HEK293 (cell line): ENCODE results near the gene SULT1B1.

Source experiments
- KLF9 ChIP-seq: fragments of 450-650 bp; formaldehyde crosslinking; IDR thresholded peaks from 2 replicates; pipeline ENCODE4 v1.5.1; 2016; ENCODE audit warnings: missing biosample characterization, missing genetic modification characterization, low read depth
- TCF7L2 ChIP-seq: IDR thresholded peaks from 2 replicates; pipeline ENCODE4 v1.6.1; 2011; ENCODE audit warnings: low read depth, mild to moderate bottlenecking, inconsistent platforms, low read length, moderate library complexity, borderline replicate concordance
- ZNF114 ChIP-seq: fragments of 450-650 bp; formaldehyde crosslinking; IDR thresholded peaks from 2 replicates; pipeline ENCODE4 v1.5.0; 2017; ENCODE audit warnings: missing biosample characterization, missing genetic modification characterization
- ZNF16 ChIP-seq: fragments of 450-650 bp; formaldehyde crosslinking; IDR thresholded peaks from 2 replicates; pipeline ENCODE4 v1.5.1; 2016; ENCODE audit warnings: low read depth, missing biosample characterization, missing genetic modification characterization
- ZNF391 ChIP-seq: fragments of 450-650 bp; formaldehyde crosslinking; IDR thresholded peaks from 2 replicates; pipeline ENCODE4 v1.5.1; 2016; ENCODE audit warnings: low read depth, missing biosample characterization, missing genetic modification characterization, borderline replicate concordance
- ZNF555 ChIP-seq: fragments of 450-650 bp; formaldehyde crosslinking; conservative IDR thresholded peaks from 2 replicates; pipeline ENCODE4 v1.5.1; 2017; ENCODE audit warnings: missing biosample characterization, mild to moderate bottlenecking, missing genetic modification characterization, inconsistent platforms
- ZNF558 ChIP-seq: fragments of 450-650 bp; formaldehyde crosslinking; IDR thresholded peaks from 2 replicates; pipeline ENCODE4 v1.5.1; 2016; ENCODE audit warnings: missing biosample characterization, missing genetic modification characterization
- TF ChIP-seq, protein P1 (sequence below): fragments of 450-650 bp; formaldehyde crosslinking; IDR thresholded peaks from 2 replicates; pipeline ENCODE4 v1.5.1; 2016; ENCODE audit warnings: missing biosample characterization, missing genetic modification characterization, borderline replicate concordance
- TF ChIP-seq, protein P2 (sequence below): fragments of 450-650 bp; formaldehyde crosslinking; IDR thresholded peaks from 2 replicates; pipeline ENCODE4 v1.5.0; 2017; ENCODE audit warnings: missing biosample characterization, missing genetic modification characterization, borderline replicate concordance
- TF ChIP-seq, protein P3 (sequence below): fragments of 450-650 bp; formaldehyde crosslinking; IDR thresholded peaks from 2 replicates; pipeline ENCODE4 v1.5.1; 2016; ENCODE audit warnings: missing biosample characterization, missing genetic modification characterization

DNA sequence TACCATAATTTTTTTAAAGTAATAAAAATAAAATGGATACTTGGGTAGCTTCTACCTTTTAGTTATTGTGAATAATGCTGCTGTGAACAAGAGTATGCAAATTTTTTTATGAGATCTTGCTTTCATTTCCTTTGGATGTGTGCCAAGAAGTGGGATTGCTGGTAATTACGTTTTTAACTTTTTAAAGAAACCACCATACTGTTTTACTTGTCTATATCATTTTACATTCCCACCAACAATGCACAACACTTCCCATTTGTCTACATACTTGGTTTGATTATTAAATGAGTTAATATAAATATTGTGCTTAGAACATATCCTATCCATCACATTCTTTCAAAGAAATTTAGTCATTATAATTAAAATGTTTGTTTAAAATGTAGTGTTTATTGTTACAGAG lies 3.9 kb upstream of the SULT1B1 start:
- TF ChIP-seq, protein P1, sequence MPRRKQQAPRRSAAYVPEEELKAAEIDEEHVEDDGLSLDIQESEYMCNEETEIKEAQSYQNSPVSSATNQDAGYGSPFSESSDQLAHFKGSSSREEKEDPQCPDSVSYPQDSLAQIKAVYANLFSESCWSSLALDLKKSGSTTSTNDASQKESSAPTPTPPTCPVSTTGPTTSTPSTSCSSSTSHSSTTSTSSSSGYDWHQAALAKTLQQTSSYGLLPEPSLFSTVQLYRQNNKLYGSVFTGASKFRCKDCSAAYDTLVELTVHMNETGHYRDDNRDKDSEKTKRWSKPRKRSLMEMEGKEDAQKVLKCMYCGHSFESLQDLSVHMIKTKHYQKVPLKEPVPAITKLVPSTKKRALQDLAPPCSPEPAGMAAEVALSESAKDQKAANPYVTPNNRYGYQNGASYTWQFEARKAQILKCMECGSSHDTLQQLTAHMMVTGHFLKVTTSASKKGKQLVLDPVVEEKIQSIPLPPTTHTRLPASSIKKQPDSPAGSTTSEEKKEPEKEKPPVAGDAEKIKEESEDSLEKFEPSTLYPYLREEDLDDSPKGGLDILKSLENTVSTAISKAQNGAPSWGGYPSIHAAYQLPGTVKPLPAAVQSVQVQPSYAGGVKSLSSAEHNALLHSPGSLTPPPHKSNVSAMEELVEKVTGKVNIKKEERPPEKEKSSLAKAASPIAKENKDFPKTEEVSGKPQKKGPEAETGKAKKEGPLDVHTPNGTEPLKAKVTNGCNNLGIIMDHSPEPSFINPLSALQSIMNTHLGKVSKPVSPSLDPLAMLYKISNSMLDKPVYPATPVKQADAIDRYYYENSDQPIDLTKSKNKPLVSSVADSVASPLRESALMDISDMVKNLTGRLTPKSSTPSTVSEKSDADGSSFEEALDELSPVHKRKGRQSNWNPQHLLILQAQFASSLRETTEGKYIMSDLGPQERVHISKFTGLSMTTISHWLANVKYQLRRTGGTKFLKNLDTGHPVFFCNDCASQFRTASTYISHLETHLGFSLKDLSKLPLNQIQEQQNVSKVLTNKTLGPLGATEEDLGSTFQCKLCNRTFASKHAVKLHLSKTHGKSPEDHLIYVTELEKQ = no peak
- TF ChIP-seq ZNF558 (tag by site-specific recombination) = no peak
- TF ChIP-seq, protein P2, sequence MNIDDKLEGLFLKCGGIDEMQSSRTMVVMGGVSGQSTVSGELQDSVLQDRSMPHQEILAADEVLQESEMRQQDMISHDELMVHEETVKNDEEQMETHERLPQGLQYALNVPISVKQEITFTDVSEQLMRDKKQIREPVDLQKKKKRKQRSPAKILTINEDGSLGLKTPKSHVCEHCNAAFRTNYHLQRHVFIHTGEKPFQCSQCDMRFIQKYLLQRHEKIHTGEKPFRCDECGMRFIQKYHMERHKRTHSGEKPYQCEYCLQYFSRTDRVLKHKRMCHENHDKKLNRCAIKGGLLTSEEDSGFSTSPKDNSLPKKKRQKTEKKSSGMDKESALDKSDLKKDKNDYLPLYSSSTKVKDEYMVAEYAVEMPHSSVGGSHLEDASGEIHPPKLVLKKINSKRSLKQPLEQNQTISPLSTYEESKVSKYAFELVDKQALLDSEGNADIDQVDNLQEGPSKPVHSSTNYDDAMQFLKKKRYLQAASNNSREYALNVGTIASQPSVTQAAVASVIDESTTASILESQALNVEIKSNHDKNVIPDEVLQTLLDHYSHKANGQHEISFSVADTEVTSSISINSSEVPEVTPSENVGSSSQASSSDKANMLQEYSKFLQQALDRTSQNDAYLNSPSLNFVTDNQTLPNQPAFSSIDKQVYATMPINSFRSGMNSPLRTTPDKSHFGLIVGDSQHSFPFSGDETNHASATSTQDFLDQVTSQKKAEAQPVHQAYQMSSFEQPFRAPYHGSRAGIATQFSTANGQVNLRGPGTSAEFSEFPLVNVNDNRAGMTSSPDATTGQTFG (tag by site-specific recombination) = no peak
- no peak for TF ChIP-seq KLF9
- TF ChIP-seq, protein P3, sequence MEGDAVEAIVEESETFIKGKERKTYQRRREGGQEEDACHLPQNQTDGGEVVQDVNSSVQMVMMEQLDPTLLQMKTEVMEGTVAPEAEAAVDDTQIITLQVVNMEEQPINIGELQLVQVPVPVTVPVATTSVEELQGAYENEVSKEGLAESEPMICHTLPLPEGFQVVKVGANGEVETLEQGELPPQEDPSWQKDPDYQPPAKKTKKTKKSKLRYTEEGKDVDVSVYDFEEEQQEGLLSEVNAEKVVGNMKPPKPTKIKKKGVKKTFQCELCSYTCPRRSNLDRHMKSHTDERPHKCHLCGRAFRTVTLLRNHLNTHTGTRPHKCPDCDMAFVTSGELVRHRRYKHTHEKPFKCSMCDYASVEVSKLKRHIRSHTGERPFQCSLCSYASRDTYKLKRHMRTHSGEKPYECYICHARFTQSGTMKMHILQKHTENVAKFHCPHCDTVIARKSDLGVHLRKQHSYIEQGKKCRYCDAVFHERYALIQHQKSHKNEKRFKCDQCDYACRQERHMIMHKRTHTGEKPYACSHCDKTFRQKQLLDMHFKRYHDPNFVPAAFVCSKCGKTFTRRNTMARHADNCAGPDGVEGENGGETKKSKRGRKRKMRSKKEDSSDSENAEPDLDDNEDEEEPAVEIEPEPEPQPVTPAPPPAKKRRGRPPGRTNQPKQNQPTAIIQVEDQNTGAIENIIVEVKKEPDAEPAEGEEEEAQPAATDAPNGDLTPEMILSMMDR = no peak
- TF ChIP-seq TCF7L2 = no peak
- no peak for TF ChIP-seq ZNF114 (tag by site-specific recombination)
- TF ChIP-seq ZNF555 = no peak
- TF ChIP-seq ZNF16 (tag by site-specific recombination) = no peak
- no peak for TF ChIP-seq ZNF391
